Head of caudate nucleus (tissue), 42 donors: ENCODE measurements around the gene SLCO2A1.

Experiments
- DNase-seq, 42 donors: peaks; one replicate each; pipeline versions ENCODE4 v3.0.0 to v3.0.0-alpha.2; 2020 to 2021; ENCODE audit warnings: mixed read lengths in 7 of 42
- intact Hi-C: fragments of 100-400 bp; cut with DNase I; formaldehyde crosslinking; loops from one replicate; pipeline ENCODE4 v1.15.0; 2022

The SLCO2A1 gene

GRCh38 chr3:133901083-133901482 is 128.6 kb downstream of the SLCO2A1 start:
- intact Hi-C loops = no loop called here

DNA sequence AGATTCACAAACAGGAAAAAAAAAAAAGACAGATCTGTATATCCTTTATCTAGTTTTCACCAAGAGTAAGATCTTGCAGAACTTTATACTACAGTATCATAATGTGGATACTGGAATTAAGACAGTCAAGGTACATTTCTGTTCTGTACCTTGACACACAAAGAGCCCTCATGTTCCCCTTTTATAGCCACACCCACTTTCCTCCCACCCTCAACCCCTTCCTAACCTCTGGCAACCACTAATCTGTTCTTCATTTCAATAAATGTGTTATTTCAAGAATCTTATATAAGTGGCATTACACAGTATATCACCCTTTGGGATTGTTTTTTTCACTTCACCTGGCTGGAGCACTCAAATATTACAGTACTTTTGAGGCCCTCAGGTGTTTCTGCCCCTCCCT is 130.4 kb downstream of the SLCO2A1 start:
- intact Hi-C loops = no loop called here
- DNase-seq = peak in 4 of 42 donors; percentile 37 to 62 (median 56)

More at GRCh38 chr3:133901083-133901482, 128.6 kb downstream of the SLCO2A1 start:
- DNase-seq = no peak

DNA sequence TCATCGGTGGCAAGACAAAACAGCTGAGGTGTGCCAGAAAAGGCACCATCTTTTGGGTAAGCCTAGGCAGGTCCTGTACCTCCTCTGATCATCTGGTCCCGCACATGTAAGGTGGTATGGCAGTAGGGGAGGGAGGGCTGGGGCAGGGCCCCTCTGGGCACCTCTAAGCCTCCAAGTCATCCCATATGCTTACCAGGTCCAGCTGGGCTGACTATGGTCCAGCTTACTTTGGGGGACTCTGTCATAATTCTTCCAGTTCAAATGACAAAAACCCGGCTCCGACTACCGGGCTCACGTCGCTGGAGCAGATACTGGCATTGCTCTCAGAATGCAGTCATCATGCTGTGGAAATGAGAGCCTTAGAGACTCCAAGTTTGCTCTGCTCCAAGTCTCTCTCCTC is 132.2 kb downstream of the SLCO2A1 start:
- intact Hi-C loops = no loop called here
- DNase-seq = no peak

- intact Hi-C loops = no loop called here
- peak in 5 of 42 donors; percentile 26 to 54 (median 32) for DNase-seq
Measured at GRCh38 chr3:133896002-133896761, 133.5 kb downstream of the SLCO2A1 start.

DNA sequence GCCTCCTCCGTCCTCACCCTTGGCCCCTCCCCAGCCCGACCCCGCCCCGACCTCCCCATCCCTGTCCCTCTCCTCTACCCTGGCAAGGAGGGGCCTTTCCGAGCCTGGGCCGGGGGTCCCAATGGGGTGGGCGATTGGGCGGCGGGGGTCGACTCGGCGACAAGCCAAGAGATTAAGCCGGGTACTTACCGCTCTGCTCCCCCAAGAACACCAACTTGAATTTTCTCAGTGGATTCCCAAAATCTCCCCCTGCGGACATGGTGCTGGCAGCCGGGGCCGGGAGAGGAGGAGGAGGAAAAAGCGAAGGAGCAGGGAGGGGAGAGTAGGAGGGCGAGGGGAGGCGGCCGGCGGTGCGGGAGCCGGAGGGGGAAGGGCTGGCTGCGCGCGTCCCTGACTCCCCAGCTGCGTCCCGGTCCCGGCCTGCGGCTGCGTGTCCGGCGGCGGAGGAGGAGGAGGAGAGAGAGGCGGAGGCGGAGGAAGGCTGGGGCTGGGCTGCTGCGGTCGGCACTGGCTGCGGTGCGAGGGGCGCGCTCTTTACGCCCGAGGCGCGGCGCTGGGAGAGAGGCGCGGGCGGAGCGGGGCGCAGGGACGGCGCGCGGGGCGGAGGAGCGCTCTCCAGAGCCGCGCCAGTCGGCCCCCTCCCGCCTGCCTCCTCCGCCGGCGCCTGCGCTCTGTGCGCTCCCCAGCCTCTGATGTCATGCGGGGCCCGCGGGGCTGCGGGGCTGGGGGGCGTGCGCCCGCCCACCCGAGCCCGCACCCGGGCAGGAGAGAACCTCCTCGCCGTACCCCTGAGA is 134.3 kb downstream of the SLCO2A1 start, which contains the start of gene RAB6B:
Gene RAB6B (minus strand): TSS at position 675 of the 794 bp plus-strand sequence. CDS start 416 bp downstream, at position 259.
- DNase-seq = peak in 40 of 42 donors; percentile 62 to 88 (median 75)
- intact Hi-C loops = no loop called here

DNA sequence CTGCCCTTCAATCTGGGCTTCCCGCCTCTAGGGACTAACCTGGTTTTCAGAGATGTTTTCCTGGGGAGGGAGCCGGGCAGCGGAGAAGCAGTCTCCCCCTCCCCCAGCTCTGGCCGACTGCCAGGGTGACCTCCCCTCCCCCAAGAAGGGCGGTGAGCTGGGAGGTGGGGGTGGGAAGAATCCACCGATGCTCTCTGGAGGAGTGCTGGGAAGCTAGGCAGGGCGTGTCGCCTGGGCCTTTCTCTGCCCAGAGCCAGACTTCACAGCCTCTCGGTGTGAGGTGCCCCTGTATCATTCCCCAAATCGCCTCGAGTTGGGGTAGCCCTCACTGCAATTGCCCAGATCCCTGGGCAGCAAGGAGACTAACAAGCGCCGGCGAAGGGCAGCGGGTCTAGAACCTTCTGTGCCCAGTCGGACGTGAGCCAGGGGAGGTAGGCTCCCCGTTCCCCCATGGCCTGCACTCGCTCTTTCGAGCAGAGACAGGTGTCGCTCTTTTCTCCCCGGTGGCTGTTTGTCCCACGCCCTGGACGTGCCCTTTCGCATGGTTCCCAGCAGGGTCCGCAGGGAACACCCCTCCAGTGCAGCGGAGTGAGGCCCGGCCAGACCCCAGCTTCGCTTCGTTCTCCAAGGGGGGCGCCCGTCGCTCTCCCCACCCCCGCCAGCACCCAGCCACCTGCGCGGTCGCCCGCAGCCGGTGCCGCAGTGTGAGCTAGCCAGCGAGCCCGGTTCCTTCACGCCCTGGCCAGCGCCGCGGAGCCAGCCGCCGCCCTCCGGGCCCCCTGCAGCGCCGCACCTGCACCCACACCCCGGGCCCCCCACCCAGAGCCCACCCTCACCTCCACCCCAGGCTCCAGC is 135.1 kb downstream of the SLCO2A1 start:
- intact Hi-C loops = no loop called here
- peak in 14 of 42 donors; percentile 21 to 64 (median 35) for DNase-seq

DNA sequence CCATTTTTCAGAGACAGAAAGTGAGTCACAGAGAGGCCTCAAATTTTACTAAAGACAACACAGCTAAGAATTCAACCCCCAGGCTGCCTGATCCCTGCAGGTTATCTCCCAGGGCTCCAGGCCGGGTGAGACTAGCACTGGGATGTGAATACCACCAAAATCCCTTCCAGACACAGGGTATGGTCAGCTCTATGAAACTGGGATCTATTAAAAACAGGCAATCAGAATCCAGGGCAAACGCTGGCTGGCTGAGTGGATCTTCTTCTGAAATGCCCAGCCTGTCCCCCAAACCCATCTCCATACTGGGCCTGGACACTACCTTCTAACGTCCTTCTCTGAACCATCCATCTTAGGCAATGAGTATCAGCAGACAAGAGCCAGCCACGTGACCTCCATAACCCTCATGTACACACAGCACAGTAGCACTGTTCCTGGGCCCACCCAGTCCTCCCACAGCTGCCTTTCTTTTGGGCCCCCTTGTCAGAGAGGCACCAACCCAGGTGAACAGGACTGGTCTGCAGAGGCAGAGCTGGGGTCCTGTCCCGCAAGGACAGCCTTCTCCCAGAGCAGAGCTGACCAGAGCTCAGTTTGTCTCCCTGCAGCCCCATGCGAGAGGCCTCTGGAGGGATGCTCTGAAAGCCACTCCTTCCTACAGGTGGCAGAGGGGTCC is 135.9 kb downstream of the SLCO2A1 start:
- intact Hi-C loops = no loop called here
- DNase-seq = peak in 2 of 42 donors; percentile 53 to 58

- peak in 2 of 42 donors; percentile 3 to 40 for DNase-seq
- intact Hi-C loops = no loop called here
Measured at GRCh38 chr3:133892541-133893231, 137.0 kb downstream of the SLCO2A1 start.

DNA sequence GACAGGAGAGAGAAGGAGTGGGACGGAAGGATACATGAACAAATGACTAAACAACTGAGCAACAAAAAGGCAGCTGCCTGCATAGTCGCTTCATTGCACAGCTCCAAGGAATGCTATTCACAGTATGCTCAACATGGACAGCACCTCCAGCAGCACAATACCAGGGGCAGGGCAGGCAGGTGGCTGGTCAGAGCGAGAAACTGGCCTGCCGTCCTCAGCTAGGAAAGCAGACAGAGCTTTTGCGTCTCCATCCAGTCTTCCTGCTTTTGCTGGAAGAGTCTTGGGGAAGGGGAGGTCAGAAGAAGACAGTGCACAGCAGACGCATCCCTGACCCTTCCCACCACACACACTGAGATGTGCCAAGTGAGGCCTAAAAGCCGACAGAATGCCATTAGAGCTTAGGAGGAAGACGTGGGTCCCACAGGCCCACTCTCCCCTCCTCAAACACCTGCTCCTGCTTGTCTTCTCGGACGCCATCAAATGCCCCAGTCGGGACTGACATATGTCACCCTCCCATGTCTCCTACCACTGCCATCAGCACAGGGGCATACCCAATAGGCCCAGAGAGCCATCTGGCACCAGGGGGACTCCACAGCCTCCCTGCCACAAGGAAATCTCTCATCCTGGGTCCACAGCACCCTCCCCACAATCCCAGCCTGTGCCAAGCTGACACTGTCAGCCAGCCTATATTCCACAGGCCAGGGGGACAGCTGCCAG is 137.9 kb downstream of the SLCO2A1 start:
- intact Hi-C loops = no loop called here

DNA sequence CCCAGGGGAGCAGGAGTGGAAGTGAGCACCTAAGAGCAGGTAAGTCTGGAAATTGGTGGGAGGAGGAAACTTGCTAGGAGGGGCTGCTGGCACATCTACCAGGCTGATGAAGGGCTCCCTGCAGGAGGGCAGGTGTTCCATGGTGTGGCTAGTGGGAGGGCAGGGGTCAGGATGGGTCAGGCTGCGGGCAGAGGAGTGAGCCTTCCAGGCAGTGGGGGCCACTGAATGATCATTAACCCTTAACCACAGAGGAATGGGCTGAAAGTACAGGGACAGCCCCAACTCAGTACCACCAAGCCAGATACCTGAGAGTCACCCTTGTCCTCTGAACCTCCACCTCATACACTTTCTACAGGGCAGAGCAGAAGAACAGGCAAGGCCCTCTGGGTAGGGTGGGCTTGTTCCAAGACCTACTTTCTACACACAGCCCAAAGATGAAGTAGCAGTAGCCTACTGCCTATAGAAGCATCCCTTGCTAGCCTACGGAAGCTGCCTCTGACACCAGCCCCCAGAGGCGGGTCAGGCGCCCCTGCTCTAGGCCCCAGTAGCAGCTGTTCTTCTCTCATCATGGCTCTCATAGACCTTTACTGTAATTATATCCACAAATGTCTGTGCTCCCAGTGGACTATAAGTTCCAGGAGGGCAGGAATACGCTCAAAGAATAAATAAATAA is 138.6 kb downstream of the SLCO2A1 start:
- peak in 1 of 42 donors; percentile 16 for DNase-seq
- intact Hi-C loops = no loop called here

More for the DNA sequence above, 137.9 kb downstream of the SLCO2A1 start:
- peak in 3 of 42 donors; percentile 3 to 32 (median 22) for DNase-seq

GRCh38 chr3:133890037-133890436 is 139.7 kb downstream of the SLCO2A1 start:
- DNase-seq = peak in 1 of 42 donors; percentile 35
- intact Hi-C loops = no loop called here

GRCh38 chr3:133888726-133889340 is 140.9 kb downstream of the SLCO2A1 start:
- intact Hi-C loops = no loop called here
- peak in 2 of 42 donors; percentile 21 to 39 for DNase-seq

GRCh38 chr3:133887803-133888703 is 141.7 kb downstream of the SLCO2A1 start:
- DNase-seq = peak in 5 of 42 donors; percentile 10 to 42 (median 26)
- intact Hi-C loops = no loop called here

GRCh38 chr3:133887074-133887802 is 142.5 kb downstream of the SLCO2A1 start:
- peak in 5 of 42 donors; percentile 1 to 45 (median 26) for DNase-seq
- intact Hi-C loops = no loop called here
